ENCODE data around the gene CRABP1. TPM values are rescaled to one million over a fixed set of nuclear protein-coding genes. Genes with fewer than 3 reads are reported as not detected.

Gene CRABP1
- total RNA-seq, 4 donors from 2014 or later = not detected

DNA sequence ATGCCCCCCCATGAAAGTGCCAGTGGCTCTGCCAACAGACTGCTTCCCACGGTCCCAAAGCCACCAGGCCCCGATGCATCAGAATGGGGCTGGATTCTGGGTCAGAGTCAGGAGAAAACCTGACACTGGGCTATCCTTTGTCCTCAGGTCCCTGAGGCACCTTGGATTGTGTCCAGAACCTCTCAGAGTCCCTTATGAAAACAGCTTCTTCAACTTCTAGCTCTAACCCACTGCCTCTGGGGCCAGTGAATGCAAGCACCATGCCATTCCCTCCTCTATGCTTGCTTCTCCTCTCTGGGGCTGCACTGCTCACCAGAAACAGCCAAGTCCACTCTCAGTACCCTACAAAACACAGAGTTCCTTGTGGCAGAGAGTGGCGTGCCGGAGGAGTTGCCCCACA lies 9.9 kb downstream of the CRABP1 start:
- TF ChIP-seq POLR2A (IDR thresholded peaks at IDR 0.05) = no peak
- TF ChIP-seq, protein P1, sequence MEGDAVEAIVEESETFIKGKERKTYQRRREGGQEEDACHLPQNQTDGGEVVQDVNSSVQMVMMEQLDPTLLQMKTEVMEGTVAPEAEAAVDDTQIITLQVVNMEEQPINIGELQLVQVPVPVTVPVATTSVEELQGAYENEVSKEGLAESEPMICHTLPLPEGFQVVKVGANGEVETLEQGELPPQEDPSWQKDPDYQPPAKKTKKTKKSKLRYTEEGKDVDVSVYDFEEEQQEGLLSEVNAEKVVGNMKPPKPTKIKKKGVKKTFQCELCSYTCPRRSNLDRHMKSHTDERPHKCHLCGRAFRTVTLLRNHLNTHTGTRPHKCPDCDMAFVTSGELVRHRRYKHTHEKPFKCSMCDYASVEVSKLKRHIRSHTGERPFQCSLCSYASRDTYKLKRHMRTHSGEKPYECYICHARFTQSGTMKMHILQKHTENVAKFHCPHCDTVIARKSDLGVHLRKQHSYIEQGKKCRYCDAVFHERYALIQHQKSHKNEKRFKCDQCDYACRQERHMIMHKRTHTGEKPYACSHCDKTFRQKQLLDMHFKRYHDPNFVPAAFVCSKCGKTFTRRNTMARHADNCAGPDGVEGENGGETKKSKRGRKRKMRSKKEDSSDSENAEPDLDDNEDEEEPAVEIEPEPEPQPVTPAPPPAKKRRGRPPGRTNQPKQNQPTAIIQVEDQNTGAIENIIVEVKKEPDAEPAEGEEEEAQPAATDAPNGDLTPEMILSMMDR (IDR thresholded peaks at IDR 0.05) = no peak
- DNase-seq = no peak
- WGBS, 2 donors = 0 to 67% methylated on average over 1 to 4 of the region's 4 CpGs
- H3K4me1 ChIP-seq = peaks cover 0 to 5% (median 0%) of the 10 kb centered on the region in 3 donors
- no peak overlapping the region for H3K4me3 ChIP-seq
- intact Hi-C loops (cut with DNase I) = no loop called here
- H3K27me3 ChIP-seq = peaks cover 0 to 49% (median 0%) of the 10 kb centered on the region in 4 donors
- no peaks in the 10 kb centered on the region for H3K36me3 ChIP-seq
- no peaks in the 10 kb centered on the region for H3K9me3 ChIP-seq
- no peak overlapping the region for H3K27ac ChIP-seq

DNA sequence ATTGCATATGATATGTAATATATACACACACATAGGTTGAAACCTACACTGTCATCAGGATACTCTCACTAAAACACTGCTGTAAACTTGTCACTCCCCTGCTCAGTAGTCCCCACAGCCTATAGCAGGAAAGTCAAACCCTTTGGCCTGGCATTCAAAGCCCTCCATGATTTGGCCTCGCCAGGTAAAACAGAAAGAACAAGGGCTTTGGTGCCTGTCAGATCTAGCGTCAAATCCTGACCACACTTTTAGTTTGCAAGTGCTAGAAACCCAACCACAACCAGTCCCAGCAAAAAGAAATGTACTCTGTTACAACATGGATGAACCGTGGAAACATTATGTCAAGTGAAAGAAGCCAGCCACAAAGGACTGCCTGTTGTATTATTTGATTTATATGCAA lies 11.4 kb downstream of the CRABP1 start:
- DNase-seq = no peak
- Histone ChIP-seq H3K4me3 (no peak overlapping the region), H3K9me3 (no peaks in the 10 kb centered on the region), H3K36me3 (no peaks in the 10 kb centered on the region), H3K27ac (no peak overlapping the region), H3K4me1 (peaks cover 0 to 5% (median 0%) of the 10 kb centered on the region in 3 donors), H3K27me3 (peaks cover 0 to 37% (median 0%) of the 10 kb centered on the region in 4 donors)
- WGBS, 2 donors = 54 to 84% methylated on average over 3 of the region's 3 CpGs
- intact Hi-C loops (cut with DNase I) = no loop called here
- TF ChIP-seq, protein P1 (IDR thresholded peaks at IDR 0.05) = no peak
- no peak for TF ChIP-seq POLR2A (IDR thresholded peaks at IDR 0.05)

DNA sequence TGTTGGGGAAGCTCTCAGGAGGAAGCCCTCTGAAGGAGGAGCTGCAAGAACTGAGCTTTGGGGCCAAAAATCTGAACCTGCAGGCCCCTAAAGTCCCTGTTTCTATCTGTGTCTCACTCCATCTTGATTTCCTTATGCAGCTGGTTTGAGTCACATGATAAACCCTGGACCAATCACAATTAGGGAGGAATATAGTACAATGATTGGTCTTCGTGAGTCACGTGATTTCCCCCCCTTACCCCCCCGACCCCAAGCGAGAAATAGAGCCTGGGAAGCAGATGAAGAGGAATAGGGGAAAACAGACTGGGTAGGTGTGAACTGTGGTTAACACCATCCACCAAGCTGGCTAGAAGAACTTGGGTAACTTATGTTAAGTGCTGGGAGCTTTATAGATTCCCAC lies 12.9 kb downstream of the CRABP1 start:
- Histone ChIP-seq H3K36me3 (no peaks in the 10 kb centered on the region), H3K9me3 (no peaks in the 10 kb centered on the region), H3K27ac (no peak overlapping the region), H3K4me3 (no peak overlapping the region), H3K4me1 (peaks cover 0 to 1% (median 0%) of the 10 kb centered on the region in 3 donors), H3K27me3 (peaks cover 0 to 36% (median 0%) of the 10 kb centered on the region in 4 donors)
- DNase-seq = no peak
- TF ChIP-seq, protein P1 (IDR thresholded peaks at IDR 0.05) = no peak
- no peak for TF ChIP-seq POLR2A (IDR thresholded peaks at IDR 0.05)
- 60 to 66% methylated on average over 4 of the region's 4 CpGs for WGBS, 2 donors
- intact Hi-C loops (cut with DNase I) = no loop called here

DNA sequence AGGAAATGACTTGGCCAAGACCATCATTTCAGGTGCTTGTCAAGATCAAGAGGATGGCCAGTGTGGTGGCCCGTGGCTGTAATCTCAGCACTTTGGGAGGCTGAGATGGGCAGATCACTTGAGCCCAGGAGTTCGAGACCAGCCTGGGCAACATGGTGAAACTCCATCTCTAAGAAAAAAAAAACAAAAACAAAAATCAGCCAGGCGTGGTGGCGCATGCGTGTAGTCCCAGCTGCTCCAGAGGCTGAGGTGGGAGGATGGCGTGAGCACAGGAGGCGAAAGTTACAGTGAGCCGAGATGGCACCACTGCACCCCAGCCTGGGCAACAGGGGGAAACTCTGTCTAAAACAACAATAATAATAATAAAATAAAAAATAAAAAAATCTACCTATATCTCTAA lies 15.0 kb downstream of the CRABP1 start:
- no peak overlapping the region for H3K4me3 ChIP-seq
- no peak for DNase-seq
- no peaks in the 10 kb centered on the region for H3K9me3 ChIP-seq
- H3K36me3 ChIP-seq = no peaks in the 10 kb centered on the region
- H3K27ac ChIP-seq = no peak overlapping the region
- intact Hi-C loops (cut with DNase I) = no loop called here
- WGBS, 2 donors = 76 to 83% methylated on average over 8 of the region's 8 CpGs
- H3K27me3 ChIP-seq = peaks cover 0 to 42% (median 0%) of the 10 kb centered on the region in 4 donors
- TF ChIP-seq, protein P1 (IDR thresholded peaks at IDR 0.05) = no peak
- no peak for TF ChIP-seq POLR2A (IDR thresholded peaks at IDR 0.05)
- H3K4me1 ChIP-seq = no peaks in the 10 kb centered on the region

DNA sequence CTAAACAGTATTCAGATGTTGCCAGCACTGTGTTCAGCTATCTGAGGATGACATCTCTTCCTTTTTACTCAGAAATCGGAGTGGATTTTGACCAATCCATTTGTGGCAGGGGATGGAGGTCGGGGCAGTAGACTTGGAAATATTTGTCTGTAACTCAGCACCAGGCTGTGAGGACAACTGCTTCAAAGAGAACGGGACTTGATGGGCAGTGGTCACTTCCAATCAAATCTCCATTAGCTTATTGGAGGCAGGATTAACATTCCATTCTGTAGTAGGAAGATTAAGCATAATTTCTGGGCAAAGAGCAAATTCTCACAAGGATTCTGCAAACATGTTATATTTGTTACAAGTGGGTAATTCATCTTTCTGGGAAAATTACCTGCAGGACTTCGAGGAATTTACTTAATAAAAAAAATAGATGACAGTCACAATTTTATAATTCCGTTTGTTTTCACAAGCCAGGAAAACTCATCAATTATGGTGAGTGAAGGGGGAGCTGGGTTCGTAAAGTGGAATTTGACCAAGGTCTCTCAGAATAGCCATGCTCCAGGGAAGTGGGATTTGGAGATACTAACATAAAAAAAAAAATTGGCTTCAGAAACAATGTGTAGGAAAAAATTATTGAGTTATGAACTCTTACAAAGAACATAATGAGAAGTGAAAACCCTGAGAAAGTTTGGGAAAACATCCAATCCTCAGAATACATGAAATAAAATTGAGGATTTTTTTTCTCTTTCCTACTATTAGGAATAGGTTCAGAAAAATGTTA lies 18.1 kb downstream of the CRABP1 start:
- Histone ChIP-seq H3K9me3 (no peaks in the 10 kb centered on the region), H3K27ac (no peak overlapping the region), H3K4me1 (no peaks in the 10 kb centered on the region), H3K36me3 (no peaks in the 10 kb centered on the region), H3K27me3 (peaks cover 0 to 61% (median 0%) of the 10 kb centered on the region in 4 donors), H3K4me3 (no peak overlapping the region)
- DNase-seq = no peak
- TF ChIP-seq POLR2A (IDR thresholded peaks at IDR 0.05) = no peak
- TF ChIP-seq, protein P1 (IDR thresholded peaks at IDR 0.05) = no peak
- 30 to 45% methylated on average over 6 of the region's 6 CpGs for WGBS, 2 donors
- intact Hi-C loops (cut with DNase I) = no loop called here
